Transverse colon (tissue), 4 donors: ENCODE measurements around the gene REEP1. TPM values are rescaled to one million over a fixed set of nuclear protein-coding genes. Genes with fewer than 3 reads are reported as not detected.

Source experiments
- DNase-seq: peaks from one replicate; pipeline ENCODE4 v3.0.0-alpha.2; 2019
- H3K27ac ChIP-seq, 4 donors: fragments of 200-600 bp; sonication (generic); 2 replicates each; pipeline ENCODE4 v1.5.1; 2016 to 2018; ENCODE audit warnings: inconsistent platforms in 4 of 4
- H3K27me3 ChIP-seq: fragments of 200-600 bp; sonication (generic); 2 replicates; pipeline ENCODE4 v1.5.1; 2017; ENCODE audit warnings: inconsistent platforms
- H3K36me3 ChIP-seq, 4 donors: fragments of 200-600 bp; sonication (generic); 2 replicates each; pipeline ENCODE4 v1.5.1; 2017 to 2019; ENCODE audit warnings: inconsistent platforms in 4 of 4
- H3K4me1 ChIP-seq, 4 donors: fragments of 200-600 bp; sonication (generic); 2 replicates each; pipeline ENCODE4 v1.5.1; 2017 to 2020; ENCODE audit warnings: inconsistent platforms in 4 of 4
- H3K4me3 ChIP-seq, 4 donors: fragments of 200-600 bp; sonication (generic); 1 replicate in 1 of 4; 2 replicates in 3 of 4; pipeline versions ENCODE4 v1.5.1 to v1.6.1; 2017 to 2019; ENCODE audit warnings: inconsistent platforms in 4 of 4
- H3K9me3 ChIP-seq, 2 donors: fragments of 200-600 bp; sonication (generic); 2 replicates each; pipeline ENCODE4 v1.5.1; 2017 to 2019; ENCODE audit warnings: inconsistent platforms in 2 of 2
- EP300 ChIP-seq: sonication (generic); formaldehyde crosslinking; IDR thresholded peaks from one replicate; pipeline ENCODE4 v1.6.1; 2017; ENCODE audit warnings: antibody characterized with exemption, low read depth
- POLR2A ChIP-seq: fragments of 450-650 bp; IDR thresholded peaks from one replicate; pipeline ENCODE4 v1.6.1; 2016; ENCODE audit warnings: antibody characterized with exemption, mild to moderate bottlenecking, moderate library complexity
- POLR2AphosphoS5 ChIP-seq, 3 donors: sonication (generic); formaldehyde crosslinking; IDR thresholded peaks; one replicate each; pipeline ENCODE4 v1.6.1; 2016; ENCODE audit warnings: antibody characterized with exemption in 3 of 3
- whole genome bisulfite sequencing, 2 donors: methylation state at CpG; one replicate each; pipeline ENCODE4 v1.1.5; 2018; ENCODE audit warnings: low coverage in 1 of 2; 5-methylcytosine and 5-hydroxymethylcytosine counted together
- in situ Hi-C, 4 donors: fragments of 200-750 bp; cut with MboI; loops; one replicate each; pipeline versions ENCODE4 v1.15.0 to v1.15.1; 2017; ENCODE audit warnings: low sequenced_read_pairs in 3 of 4, low pct_ligation_motif_present in 1 of 4, low pct_unique_long_range_greater_than_20kb in 1 of 4
- intact Hi-C: fragments of 100-400 bp; cut with DNase I; formaldehyde crosslinking; loops from one replicate; pipeline ENCODE4 v1.15.1; 2023; ENCODE audit warnings: low total_unique reads
- total RNA-seq, 4 donors: library from RNA; depleted of rRNA; stranded (reverse); fragments of >200 nt; gene quantifications; one replicate each; pipeline ENCODE4 v1.1.0, GENCODE V29; 2016
- TF ChIP-seq, protein P1 (sequence below), 5 experiments: fragments of 200-600 bp in 3 of 5; fragments of 450-650 bp in 2 of 5; sonication (generic) in 3 of 5; IDR thresholded peaks; 1 replicate in 2 of 5; 2 replicates in 3 of 5; pipeline ENCODE4 v1.5.1; 2016 to 2017; ENCODE audit warnings: antibody characterized with exemption in 5 of 5, inconsistent platforms in 3 of 5, mild to moderate bottlenecking in 2 of 5, moderate library complexity in 1 of 5

Gene REEP1
- total RNA-seq, 4 donors from 2014 or later, result 14.1 to 196 (median 32.3) TPM

DNA sequence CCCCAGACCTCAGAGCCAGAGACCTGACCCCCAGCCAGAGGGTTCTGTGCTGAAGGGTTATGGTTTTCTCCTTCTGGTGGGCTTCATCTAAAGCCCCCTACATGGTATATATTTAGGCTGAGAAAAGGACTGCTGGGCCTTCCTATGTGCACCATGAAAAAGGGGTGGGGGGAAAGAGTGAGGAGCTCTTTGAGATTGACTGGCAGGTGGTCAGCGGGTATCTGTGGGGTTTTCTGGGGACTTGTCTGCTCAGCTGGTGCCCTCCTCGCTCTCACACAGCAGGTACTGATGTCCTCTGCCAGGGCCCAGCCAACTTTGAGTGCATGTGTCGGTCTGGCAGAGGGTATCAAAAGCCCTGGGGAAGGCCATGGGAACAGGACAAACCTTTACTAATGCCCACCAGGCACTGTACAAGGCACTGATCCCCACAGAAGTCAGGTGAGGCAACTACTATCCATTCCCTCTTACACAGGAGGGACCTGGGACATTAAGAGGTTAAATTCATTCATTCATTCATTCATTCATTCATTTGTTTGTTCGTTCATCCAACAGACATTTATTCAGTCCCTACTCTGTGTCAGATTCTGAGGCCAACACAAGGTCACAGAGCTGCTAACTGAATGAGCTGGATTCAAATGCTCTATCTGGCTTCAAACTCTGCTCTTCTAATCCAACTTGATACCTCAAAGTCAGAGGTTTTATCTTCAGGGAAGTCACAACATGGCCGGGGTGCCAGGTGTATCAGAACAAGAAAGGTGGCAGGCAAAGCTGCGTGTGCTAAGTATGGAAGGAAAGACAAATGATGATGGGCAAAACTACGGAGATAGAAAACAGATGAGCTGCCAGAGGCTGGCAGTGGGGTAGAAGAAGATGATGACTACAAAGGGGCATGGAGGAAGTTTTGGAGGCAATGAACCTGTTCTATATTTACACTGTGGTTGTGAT is 44.6 kb downstream of the REEP1 start:
- whole genome bisulfite sequencing, 2 donors, result 65% methylated on average over 4 to 7 of the region's 7 CpGs
- in situ Hi-C loops (no loop called here), intact Hi-C loops (no loop called here)
- no peak for DNase-seq
- TF ChIP-seq, protein P1, sequence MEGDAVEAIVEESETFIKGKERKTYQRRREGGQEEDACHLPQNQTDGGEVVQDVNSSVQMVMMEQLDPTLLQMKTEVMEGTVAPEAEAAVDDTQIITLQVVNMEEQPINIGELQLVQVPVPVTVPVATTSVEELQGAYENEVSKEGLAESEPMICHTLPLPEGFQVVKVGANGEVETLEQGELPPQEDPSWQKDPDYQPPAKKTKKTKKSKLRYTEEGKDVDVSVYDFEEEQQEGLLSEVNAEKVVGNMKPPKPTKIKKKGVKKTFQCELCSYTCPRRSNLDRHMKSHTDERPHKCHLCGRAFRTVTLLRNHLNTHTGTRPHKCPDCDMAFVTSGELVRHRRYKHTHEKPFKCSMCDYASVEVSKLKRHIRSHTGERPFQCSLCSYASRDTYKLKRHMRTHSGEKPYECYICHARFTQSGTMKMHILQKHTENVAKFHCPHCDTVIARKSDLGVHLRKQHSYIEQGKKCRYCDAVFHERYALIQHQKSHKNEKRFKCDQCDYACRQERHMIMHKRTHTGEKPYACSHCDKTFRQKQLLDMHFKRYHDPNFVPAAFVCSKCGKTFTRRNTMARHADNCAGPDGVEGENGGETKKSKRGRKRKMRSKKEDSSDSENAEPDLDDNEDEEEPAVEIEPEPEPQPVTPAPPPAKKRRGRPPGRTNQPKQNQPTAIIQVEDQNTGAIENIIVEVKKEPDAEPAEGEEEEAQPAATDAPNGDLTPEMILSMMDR (IDR thresholded peaks at IDR 0.05), result no peak
- TF ChIP-seq POLR2AphosphoS5 (IDR thresholded peaks at IDR 0.05) (no peak), EP300 (no peak)
- Histone ChIP-seq H3K4me3 (no peak overlapping the region), H3K27ac (no peak overlapping the region), H3K36me3 (no peaks in the 10 kb centered on the region), H3K4me1 (peaks cover 0 to 26% (median 13%) of the 10 kb centered on the region in 4 donors), H3K27me3 (no peaks in the 10 kb centered on the region), H3K9me3 (no peaks in the 10 kb centered on the region)

- 57 to 64% methylated on average over 2 to 4 of the region's 4 CpGs for WGBS, 2 donors
- no peak overlapping the region for H3K4me3 ChIP-seq
- TF ChIP-seq, protein P1 (IDR thresholded peaks at IDR 0.05), result no peak
- no peak overlapping the region for H3K27ac ChIP-seq
- no peaks in the 10 kb centered on the region for H3K36me3 ChIP-seq
- DNase-seq, result no peak
- H3K4me1 ChIP-seq, result peaks cover 0 to 26% (median 11%) of the 10 kb centered on the region in 4 donors
- no peaks in the 10 kb centered on the region for H3K27me3 ChIP-seq
- in situ Hi-C loops (no loop called here), intact Hi-C loops (no loop called here)
- no peaks in the 10 kb centered on the region for H3K9me3 ChIP-seq
Measured at GRCh38 chr2:86291328-86291662, 46.1 kb downstream of the REEP1 start.

DNA sequence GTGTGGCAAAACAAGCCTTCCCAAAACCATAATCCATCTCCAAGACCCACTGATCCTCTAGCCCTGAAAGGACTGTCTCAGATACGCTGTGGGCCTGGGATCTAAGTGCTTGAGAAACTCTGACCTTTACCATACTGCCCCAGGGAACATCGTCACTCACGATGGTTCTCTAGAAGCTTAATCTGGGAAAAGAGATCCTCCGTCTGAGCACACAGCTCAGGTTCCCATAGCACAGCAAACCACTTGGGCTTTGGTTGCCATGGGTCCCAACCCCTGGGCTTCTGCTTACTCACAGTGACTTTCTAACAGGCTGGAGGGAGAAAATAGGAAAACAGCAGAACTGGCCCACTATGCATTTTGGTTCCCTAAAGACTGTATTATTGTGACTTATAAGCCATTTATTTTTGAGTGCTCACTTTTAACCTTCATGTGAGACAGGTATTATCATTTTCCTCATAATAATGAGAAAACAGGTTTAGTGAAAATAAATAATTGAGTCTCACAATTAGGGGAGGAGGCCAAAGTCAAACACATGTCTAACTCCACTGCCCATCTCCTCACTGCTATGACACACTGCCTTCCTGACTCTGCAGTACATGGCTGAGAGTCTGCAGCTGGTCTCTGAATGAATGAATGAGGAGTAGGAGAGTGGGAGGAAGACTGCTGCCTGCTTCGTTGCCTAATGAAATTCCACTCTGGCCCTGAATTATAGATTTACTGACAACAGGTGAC is 46.7 kb downstream of the REEP1 start:
- 75% methylated on average over 5 of the region's 5 CpGs; no CpG with 5 or more reads in 1 of the 2 donors for WGBS, 2 donors
- peaks cover 0 to 24% (median 11%) of the 10 kb centered on the region in 4 donors for H3K4me1 ChIP-seq
- no peaks in the 10 kb centered on the region for H3K9me3 ChIP-seq
- no peak overlapping the region for H3K4me3 ChIP-seq
- H3K27me3 ChIP-seq, result no peaks in the 10 kb centered on the region
- H3K27ac ChIP-seq, result no peak overlapping the region
- intact Hi-C loops, result no loop called here
- TF ChIP-seq POLR2AphosphoS5 (IDR thresholded peaks at IDR 0.05), result no peak
- TF ChIP-seq, protein P1 (IDR thresholded peaks at IDR 0.05), result no peak
- no peak for TF ChIP-seq POLR2A
- no peak for TF ChIP-seq EP300
- in situ Hi-C loops, result no loop called here
- no peak for DNase-seq
- H3K36me3 ChIP-seq, result no peaks in the 10 kb centered on the region

DNA sequence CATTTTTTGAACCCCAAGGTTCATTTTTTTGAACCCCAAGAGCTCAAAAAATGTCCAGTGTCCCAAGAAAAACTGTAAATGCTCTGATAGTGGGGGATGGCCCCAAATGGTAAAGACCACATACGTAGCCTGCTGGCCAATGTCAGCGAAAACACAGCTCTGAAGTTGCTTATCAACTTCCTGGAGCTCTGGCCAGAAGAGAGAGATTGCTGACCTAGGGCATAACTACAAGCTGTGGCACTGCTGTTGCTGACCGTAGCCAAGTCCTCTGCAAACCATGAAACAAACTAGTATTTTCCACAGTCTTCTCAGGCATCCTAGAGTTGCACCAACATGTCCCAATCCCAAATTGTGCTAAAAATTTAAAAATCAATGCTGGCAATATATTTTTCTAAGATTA is 50.9 kb downstream of the REEP1 start:
- in situ Hi-C loops, result no loop called here
- no peak for DNase-seq
- Histone ChIP-seq H3K27me3 (no peaks in the 10 kb centered on the region), H3K4me1 (peaks cover 0 to 13% (median 7%) of the 10 kb centered on the region in 4 donors), H3K4me3 (no peak overlapping the region), H3K9me3 (no peaks in the 10 kb centered on the region), H3K36me3 (no peaks in the 10 kb centered on the region), H3K27ac (no peak overlapping the region)
- intact Hi-C loops, result no loop called here
- 50% methylated on average over 3 of the region's 3 CpGs; no CpG with 5 or more reads in 1 of the 2 donors for WGBS, 2 donors
- TF ChIP-seq POLR2A, result no peak
- TF ChIP-seq, protein P1 (IDR thresholded peaks at IDR 0.05), result no peak
- no peak for TF ChIP-seq POLR2AphosphoS5 (IDR thresholded peaks at IDR 0.05)
- no peak for TF ChIP-seq EP300
